GM21786 (cell line): Measurements from ENCODE around the gene TNPO3.
"Not testable (repeated sequence)": the region's sequence is repeated elsewhere in the genome, so short reads cannot be mapped to it uniquely, and the experiment has no call there.

Experiments
- ATAC-seq: cut with Tn5 transposase; IDR thresholded peaks from one replicate; pipeline ENCODE4 v1.9.1; 2021; ENCODE audit not compliant: unreplicated experiment

Gene TNPO3

GRCh38 chr7:129072479-129073011 lies 17.6 kb upstream of the TNPO3 start:
- ATAC-seq: peak; percentile 47

GRCh38 chr7:129069021-129069420 lies 14.1 kb upstream of the TNPO3 start:
- no peak for ATAC-seq

- no peak for ATAC-seq
These were observed 13.1 kb upstream of the TNPO3 start for GRCh38 chr7:129067943-129068548.

- not testable (repeated sequence) for ATAC-seq
These were observed 12.2 kb upstream of the TNPO3 start for GRCh38 chr7:129067132-129067561.

GRCh38 chr7:129066290-129067131 lies 11.6 kb upstream of the TNPO3 start:
- no peak for ATAC-seq

GRCh38 chr7:129055861-129056464 lies 1.1 kb upstream of the TNPO3 start:
- no peak for ATAC-seq

- no peak for ATAC-seq
These were observed 444 bp upstream of the TNPO3 start for GRCh38 chr7:129055294-129055816.

GRCh38 chr7:129053938-129054437 lies 923 bp downstream of the TNPO3 start:
- no peak for ATAC-seq

- no peak for ATAC-seq
These were observed 2.5 kb downstream of the TNPO3 start for GRCh38 chr7:129052441-129052840.

GRCh38 chr7:129051459-129051858 lies 3.5 kb downstream of the TNPO3 start:
- ATAC-seq: not testable (repeated sequence)

- no peak for ATAC-seq
These were observed 7.2 kb downstream of the TNPO3 start for GRCh38 chr7:129047761-129048160.

- ATAC-seq: no peak
These were observed 9.2 kb downstream of the TNPO3 start for GRCh38 chr7:129045682-129046081.

GRCh38 chr7:129043012-129043411 lies 11.9 kb downstream of the TNPO3 start:
- no peak for ATAC-seq

GRCh38 chr7:129041142-129042085 lies 13.5 kb downstream of the TNPO3 start:
- no peak for ATAC-seq

GRCh38 chr7:129038468-129038867 lies 16.4 kb downstream of the TNPO3 start:
- ATAC-seq: not testable (repeated sequence)

GRCh38 chr7:129037585-129037984 lies 17.3 kb downstream of the TNPO3 start:
- no peak for ATAC-seq

- ATAC-seq: no peak
These were observed 22.9 kb downstream of the TNPO3 start for GRCh38 chr7:129032017-129032416.

GRCh38 chr7:129030440-129030839 lies 24.5 kb downstream of the TNPO3 start:
- no peak for ATAC-seq

- no peak for ATAC-seq
These were observed 30.8 kb downstream of the TNPO3 start for GRCh38 chr7:129024125-129024524.

GRCh38 chr7:129021656-129022055 lies 33.3 kb downstream of the TNPO3 start:
- no peak for ATAC-seq
